Measurements from ENCODE around the gene RGS2. TPM values are rescaled to one million over a fixed set of nuclear protein-coding genes. Genes with fewer than 3 reads are reported as not detected.

The RGS2 gene
- total and polyA plus RNA-seq, 2 experiments from 2014 or later: 196 to 283 TPM

DNA sequence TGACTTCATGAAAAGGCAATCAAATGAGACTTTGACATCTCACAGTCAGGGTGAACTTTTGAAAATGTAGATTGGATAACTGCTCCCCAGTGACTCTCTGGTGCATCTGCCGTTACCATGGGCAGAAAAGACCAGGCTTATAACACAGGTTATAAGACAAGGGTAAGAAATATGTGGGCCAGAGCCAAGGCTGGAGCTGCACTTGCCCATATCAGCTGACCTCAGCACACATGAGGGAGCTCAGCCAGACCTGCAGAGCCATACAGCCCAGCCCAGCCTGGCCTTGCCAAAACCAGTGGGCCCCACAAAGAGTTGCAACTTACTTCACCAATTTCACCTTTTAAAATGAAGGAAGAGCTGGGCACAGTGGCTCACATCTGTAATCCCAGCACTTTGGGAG is 11.7 kb upstream of the RGS2 start:
- H4K20me1 ChIP-seq (ENCODE audit: insufficient read depth, poor library complexity, severe bottlenecking): no peaks in the 10 kb centered on the region
- no peaks in the 10 kb centered on the region for H3K79me2 ChIP-seq
- no peaks in the 10 kb centered on the region for H3K9me3 ChIP-seq (ENCODE audit: low read depth)
- no peak overlapping the region for H3K4me2 ChIP-seq
- H3K9me2 ChIP-seq (replicated peaks; ENCODE audit: insufficient read depth): no peaks in the 10 kb centered on the region
- H3K4me1 ChIP-seq (ENCODE audit: insufficient read depth): no peaks in the 10 kb centered on the region
- no peaks in the 10 kb centered on the region for H3K27me3 ChIP-seq
- no peak overlapping the region for H3K4me3 ChIP-seq
- DNase-seq (ENCODE audit: low spot score): no peak
- H3K27ac ChIP-seq: no peak overlapping the region
- TF ChIP-seq EZH2phosphoT487 (IDR thresholded peaks at IDR 0.05; ENCODE audit: low read depth, severe bottlenecking, unreplicated experiment): no peak
- TF ChIP-seq, protein P1, sequence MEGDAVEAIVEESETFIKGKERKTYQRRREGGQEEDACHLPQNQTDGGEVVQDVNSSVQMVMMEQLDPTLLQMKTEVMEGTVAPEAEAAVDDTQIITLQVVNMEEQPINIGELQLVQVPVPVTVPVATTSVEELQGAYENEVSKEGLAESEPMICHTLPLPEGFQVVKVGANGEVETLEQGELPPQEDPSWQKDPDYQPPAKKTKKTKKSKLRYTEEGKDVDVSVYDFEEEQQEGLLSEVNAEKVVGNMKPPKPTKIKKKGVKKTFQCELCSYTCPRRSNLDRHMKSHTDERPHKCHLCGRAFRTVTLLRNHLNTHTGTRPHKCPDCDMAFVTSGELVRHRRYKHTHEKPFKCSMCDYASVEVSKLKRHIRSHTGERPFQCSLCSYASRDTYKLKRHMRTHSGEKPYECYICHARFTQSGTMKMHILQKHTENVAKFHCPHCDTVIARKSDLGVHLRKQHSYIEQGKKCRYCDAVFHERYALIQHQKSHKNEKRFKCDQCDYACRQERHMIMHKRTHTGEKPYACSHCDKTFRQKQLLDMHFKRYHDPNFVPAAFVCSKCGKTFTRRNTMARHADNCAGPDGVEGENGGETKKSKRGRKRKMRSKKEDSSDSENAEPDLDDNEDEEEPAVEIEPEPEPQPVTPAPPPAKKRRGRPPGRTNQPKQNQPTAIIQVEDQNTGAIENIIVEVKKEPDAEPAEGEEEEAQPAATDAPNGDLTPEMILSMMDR (IDR thresholded peaks at IDR 0.05; ENCODE audit: poor library complexity): no peak
- 91% methylated on average over 1 of the region's 1 CpG for WGBS (ENCODE audit: low lambda C conversion rate, missing lambda C conversion rate)
- no peaks in the 10 kb centered on the region for H3K36me3 ChIP-seq (replicated peaks; ENCODE audit: insufficient read depth, low read depth)
- no peak overlapping the region for H2AFZ ChIP-seq

DNA sequence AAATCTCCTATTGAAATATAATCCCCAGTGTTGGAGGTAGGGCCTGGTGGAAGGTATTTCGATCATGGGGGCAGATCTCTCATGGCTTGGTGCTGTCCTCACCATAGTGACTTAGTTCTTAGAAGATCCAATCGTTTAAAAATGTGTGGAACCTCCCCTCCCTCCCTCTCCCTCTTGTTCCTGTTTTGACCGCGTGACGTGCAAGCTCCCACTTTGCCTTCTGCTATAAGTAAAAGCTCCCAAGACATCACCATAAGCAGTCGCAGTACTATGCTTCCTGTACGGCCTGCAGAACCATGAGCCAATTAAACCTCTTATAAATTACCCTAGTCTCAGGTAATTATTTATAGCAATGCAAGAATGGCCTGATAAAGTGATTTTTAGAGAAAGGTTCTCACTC is 10.9 kb upstream of the RGS2 start:
- no peaks in the 10 kb centered on the region for H3K79me2 ChIP-seq
- H3K36me3 ChIP-seq (replicated peaks; ENCODE audit: insufficient read depth, low read depth): no peaks in the 10 kb centered on the region
- H3K4me2 ChIP-seq: no peak overlapping the region
- no peak overlapping the region for H3K4me3 ChIP-seq
- H4K20me1 ChIP-seq (ENCODE audit: insufficient read depth, poor library complexity, severe bottlenecking): no peaks in the 10 kb centered on the region
- H3K9me3 ChIP-seq (ENCODE audit: low read depth): no peaks in the 10 kb centered on the region
- no peaks in the 10 kb centered on the region for H3K9me2 ChIP-seq (replicated peaks; ENCODE audit: insufficient read depth)
- 89% methylated on average over 7 of the region's 7 CpGs for WGBS (ENCODE audit: low lambda C conversion rate, missing lambda C conversion rate)
- no peak overlapping the region for H2AFZ ChIP-seq
- no peak overlapping the region for H3K27ac ChIP-seq
- no peak for TF ChIP-seq EZH2phosphoT487 (IDR thresholded peaks at IDR 0.05; ENCODE audit: low read depth, severe bottlenecking, unreplicated experiment)
- no peak for TF ChIP-seq EZH2 (IDR thresholded peaks at IDR 0.05; ENCODE audit: borderline replicate concordance)
- TF ChIP-seq, protein P1 (IDR thresholded peaks at IDR 0.05; ENCODE audit: poor library complexity): no peak
- no peaks in the 10 kb centered on the region for H3K27me3 ChIP-seq
- no peak for DNase-seq (ENCODE audit: low spot score)
- no peaks in the 10 kb centered on the region for H3K4me1 ChIP-seq (ENCODE audit: insufficient read depth)

DNA sequence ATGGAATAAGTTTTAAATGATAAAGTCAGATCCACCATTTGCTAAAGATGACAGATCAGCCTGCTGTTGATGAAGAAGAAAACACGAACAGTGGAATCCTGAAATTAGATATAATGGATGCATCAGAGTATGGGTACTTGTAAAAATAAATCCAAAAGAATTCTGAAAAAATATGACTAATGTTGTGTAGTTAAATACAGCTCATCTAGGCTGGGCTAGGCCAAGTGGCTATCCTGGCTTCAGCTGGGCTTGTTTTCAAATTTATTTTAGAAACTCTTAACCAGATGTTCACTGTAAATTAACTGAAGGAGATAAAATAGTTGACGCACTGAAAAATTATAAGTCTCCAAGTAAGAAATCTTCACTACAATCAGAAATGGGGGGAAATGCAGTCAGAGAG is 7.4 kb upstream of the RGS2 start:
- Histone ChIP-seq H3K4me3 (no peak overlapping the region), H3K9me3 (ENCODE audit: low read depth) (no peaks in the 10 kb centered on the region), H3K36me3 (replicated peaks; ENCODE audit: insufficient read depth, low read depth) (no peaks in the 10 kb centered on the region), H3K4me1 (ENCODE audit: insufficient read depth) (no peaks in the 10 kb centered on the region), H4K20me1 (ENCODE audit: insufficient read depth, poor library complexity, severe bottlenecking) (no peaks in the 10 kb centered on the region), H2AFZ (no peak overlapping the region), H3K27me3 (no peaks in the 10 kb centered on the region), H3K27ac (no peak overlapping the region), H3K4me2 (no peak overlapping the region), H3K79me2 (no peaks in the 10 kb centered on the region), H3K9me2 (replicated peaks; ENCODE audit: insufficient read depth) (no peaks in the 10 kb centered on the region)
- 90% methylated on average over 2 of the region's 2 CpGs for WGBS (ENCODE audit: low lambda C conversion rate, missing lambda C conversion rate)
- DNase-seq (ENCODE audit: low spot score): no peak
- TF ChIP-seq EZH2phosphoT487 (IDR thresholded peaks at IDR 0.05; ENCODE audit: low read depth, severe bottlenecking, unreplicated experiment): no peak
- TF ChIP-seq, protein P1 (IDR thresholded peaks at IDR 0.05; ENCODE audit: poor library complexity): no peak
- no peak for TF ChIP-seq EZH2 (IDR thresholded peaks at IDR 0.05; ENCODE audit: borderline replicate concordance)

DNA sequence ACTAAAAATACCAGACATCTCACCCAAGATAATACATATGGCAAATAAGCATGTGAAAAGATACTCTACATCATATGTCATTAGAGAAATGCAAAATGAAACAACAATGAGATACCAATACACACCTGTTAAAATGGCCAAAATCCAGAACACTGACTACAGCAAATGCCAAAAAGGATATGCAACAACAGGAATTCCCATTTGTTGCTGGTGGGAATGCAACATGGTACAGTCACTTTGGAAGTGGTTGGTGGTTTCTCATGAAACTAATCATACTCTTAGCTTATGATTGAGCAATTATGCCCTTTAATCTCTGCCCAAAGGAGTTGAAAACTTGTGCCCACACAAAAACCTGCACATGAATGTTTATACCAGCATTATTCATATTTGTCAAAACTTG is 6.4 kb upstream of the RGS2 start:
- no peak overlapping the region for H3K27ac ChIP-seq
- no peaks in the 10 kb centered on the region for H3K4me1 ChIP-seq (ENCODE audit: insufficient read depth)
- H3K79me2 ChIP-seq: no peaks in the 10 kb centered on the region
- no peak for DNase-seq (ENCODE audit: low spot score)
- no peaks in the 10 kb centered on the region for H3K9me2 ChIP-seq (replicated peaks; ENCODE audit: insufficient read depth)
- H3K4me3 ChIP-seq: no peak overlapping the region
- no peak overlapping the region for H3K4me2 ChIP-seq
- TF ChIP-seq EZH2phosphoT487 (IDR thresholded peaks at IDR 0.05; ENCODE audit: low read depth, severe bottlenecking, unreplicated experiment): no peak
- TF ChIP-seq EZH2 (IDR thresholded peaks at IDR 0.05; ENCODE audit: borderline replicate concordance): no peak
- TF ChIP-seq, protein P1 (IDR thresholded peaks at IDR 0.05; ENCODE audit: poor library complexity): no peak
- H3K27me3 ChIP-seq: no peaks in the 10 kb centered on the region
- H2AFZ ChIP-seq: no peak overlapping the region
- H3K36me3 ChIP-seq (replicated peaks; ENCODE audit: insufficient read depth, low read depth): no peaks in the 10 kb centered on the region
- H3K9me3 ChIP-seq (ENCODE audit: low read depth): no peaks in the 10 kb centered on the region
- no peaks in the 10 kb centered on the region for H4K20me1 ChIP-seq (ENCODE audit: insufficient read depth, poor library complexity, severe bottlenecking)

Data from hepatocyte (in vitro differentiated cells).